GM23248 (cell line): ENCODE measurements around the gene TMEM151B.

Experiments used
- EZH2 ChIP-seq: fragments of 200-600 bp; sonication (generic); IDR thresholded peaks from 2 replicates; pipeline ENCODE4 v1.6.1; 2018; ENCODE audit warnings: antibody characterized with exemption, mild to moderate bottlenecking; ENCODE audit not compliant: insufficient read depth, poor library complexity, severe bottlenecking
- EZH2phosphoT487 ChIP-seq: fragments of 200-600 bp; sonication (generic); IDR thresholded peaks from 2 replicates; pipeline ENCODE4 v1.6.1; 2018; ENCODE audit warnings: antibody characterized with exemption, moderate library complexity, mild to moderate bottlenecking, low read depth; ENCODE audit not compliant: insufficient read depth

GRCh38 chr6:44289726-44290260 lies 19.5 kb downstream of the TMEM151B start:
- no peak for TF ChIP-seq EZH2
- no peak for TF ChIP-seq EZH2phosphoT487
